GM19438 (cell line): ENCODE measurements around the gene VPREB1.
"Not testable (repeated sequence)": the region's sequence is repeated elsewhere in the genome, so short reads cannot be mapped to it uniquely, and the experiment has no call there.

Experiments used
- ATAC-seq: cut with Tn5 transposase; IDR thresholded peaks from one replicate; pipeline ENCODE4 v1.9.1; 2021; ENCODE audit warnings: low read depth; ENCODE audit not compliant: unreplicated experiment

Gene VPREB1

GRCh38 chr22:22213231-22213630 lies 31.4 kb upstream of the VPREB1 start:
- no peak for ATAC-seq

GRCh38 chr22:22214819-22215329 lies 29.7 kb upstream of the VPREB1 start:
- ATAC-seq, result no peak

DNA sequence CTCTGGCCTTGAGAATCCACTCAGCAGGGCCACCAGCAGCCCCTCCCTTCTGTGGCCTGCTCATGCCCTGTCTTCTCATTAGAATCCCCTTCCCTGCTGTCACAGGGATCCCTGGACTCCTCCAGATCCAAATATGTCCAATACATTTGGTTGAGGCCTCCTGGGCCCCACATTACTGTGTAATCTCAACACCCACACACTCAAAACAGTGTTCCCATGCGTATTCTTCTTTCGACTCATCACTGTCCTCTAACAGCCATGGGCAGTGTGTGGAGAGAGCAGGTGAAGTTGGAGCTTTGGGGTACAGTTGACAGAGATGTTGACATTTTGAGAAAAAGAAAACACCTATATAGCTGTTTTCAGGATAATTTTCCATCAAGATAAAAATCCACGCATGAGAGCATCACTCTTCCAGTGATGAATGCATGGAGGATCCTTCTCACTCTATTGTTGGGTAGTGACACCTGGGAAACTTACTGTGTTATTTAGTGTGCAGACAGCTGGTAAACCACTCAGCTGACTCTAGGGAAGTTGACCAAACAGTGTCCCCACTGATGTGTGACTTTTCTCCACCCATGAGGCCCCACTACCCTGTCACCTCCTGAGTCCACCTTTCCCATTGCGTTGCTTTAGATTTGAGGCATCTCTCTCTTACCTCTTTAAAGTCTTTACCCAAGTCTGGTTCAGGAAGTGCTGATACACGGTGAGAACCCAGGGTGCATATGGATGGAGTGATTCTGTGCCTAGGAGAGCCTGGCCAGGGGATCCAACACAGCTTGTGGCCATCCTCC lies 28.7 kb upstream of the VPREB1 start:
- ATAC-seq, result no peak

- ATAC-seq, result no peak
Observed at GRCh38 chr22:22216450-22216959, 28.1 kb upstream of the VPREB1 start.

DNA sequence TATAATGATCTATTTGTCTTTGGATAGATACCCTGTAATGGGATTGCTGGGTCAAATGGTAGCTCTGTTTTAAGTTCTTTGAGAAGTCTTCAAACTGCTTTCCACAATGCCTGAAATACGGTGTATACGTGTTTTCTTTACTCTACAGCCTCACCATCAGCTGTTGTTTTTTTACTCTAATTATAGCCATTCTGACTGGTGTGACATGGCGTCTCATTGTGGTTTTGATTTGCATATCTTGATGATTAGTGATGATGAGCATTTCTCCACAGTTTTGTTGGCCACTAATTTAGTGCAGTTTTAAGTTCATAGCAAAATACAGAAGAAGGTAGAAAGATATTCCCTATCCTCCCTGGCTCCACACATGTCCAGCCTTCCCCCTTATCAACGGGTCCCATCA lies 26.3 kb upstream of the VPREB1 start:
- ATAC-seq, result no peak

DNA sequence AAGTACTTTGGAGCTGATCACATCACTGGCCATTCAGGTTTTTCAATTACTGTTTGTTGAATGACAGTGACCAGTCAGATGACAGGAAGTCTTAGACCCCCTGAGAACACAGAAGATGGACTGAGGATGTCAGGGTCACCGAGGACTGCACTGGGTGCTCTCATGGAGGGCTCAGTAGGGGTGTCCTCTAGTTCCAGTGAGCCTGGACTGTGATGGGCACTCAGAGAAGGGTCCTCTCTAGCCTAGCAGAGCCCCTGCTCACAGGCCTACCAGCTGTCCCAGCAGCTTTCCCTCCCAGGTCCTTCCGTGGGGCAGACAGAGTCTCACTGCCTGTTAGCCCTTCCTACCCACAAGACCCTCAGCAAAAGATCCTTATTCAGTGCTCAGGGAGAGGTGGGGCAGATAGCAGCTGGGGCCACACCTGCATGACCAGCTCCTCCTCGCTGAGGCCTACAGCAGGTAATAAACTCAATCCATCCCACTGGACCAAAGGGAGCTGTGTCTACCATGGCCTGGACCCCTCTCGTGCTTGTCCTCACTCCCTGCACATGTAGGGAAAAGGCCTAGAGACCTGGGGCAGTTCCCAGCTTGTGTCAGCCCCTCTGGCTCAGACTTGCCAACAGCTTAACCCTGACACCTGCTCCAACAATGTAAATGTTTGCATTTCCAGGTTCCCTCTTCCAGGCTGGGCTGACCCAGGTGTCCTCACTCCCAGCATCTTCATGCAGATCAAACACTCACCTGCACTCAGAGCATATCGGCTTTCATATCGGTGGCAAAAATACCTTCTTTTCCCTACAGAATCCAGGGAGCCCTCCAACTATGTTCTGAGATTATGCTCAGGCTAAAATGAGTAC lies 25.2 kb upstream of the VPREB1 start:
- ATAC-seq, result no peak

GRCh38 chr22:22221043-22221442 lies 23.5 kb upstream of the VPREB1 start:
- ATAC-seq, result not testable (repeated sequence)

- no peak for ATAC-seq
Observed at GRCh38 chr22:22226448-22227187, 18.0 kb upstream of the VPREB1 start.

GRCh38 chr22:22228421-22228820 lies 16.2 kb upstream of the VPREB1 start:
- ATAC-seq, result no peak

DNA sequence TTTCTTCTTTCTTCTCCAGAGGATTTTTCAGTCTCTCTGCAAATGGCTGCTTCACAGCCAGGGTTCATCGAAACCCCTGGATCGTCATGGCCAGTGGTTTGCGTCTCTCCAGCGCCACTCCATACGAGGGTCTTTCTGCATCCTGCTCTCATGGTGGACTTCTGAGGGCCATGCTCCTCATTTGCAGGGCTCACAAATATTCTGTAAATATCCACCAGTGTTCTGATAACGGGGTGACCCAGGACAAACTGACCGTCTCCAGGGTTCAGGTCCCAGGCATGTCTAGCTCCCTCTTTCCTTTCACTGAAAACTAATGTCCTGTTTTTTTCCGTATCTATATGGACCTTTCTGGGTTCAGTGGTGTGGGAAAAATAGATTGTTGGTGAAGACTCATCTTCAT lies 15.7 kb upstream of the VPREB1 start:
- no peak for ATAC-seq

DNA sequence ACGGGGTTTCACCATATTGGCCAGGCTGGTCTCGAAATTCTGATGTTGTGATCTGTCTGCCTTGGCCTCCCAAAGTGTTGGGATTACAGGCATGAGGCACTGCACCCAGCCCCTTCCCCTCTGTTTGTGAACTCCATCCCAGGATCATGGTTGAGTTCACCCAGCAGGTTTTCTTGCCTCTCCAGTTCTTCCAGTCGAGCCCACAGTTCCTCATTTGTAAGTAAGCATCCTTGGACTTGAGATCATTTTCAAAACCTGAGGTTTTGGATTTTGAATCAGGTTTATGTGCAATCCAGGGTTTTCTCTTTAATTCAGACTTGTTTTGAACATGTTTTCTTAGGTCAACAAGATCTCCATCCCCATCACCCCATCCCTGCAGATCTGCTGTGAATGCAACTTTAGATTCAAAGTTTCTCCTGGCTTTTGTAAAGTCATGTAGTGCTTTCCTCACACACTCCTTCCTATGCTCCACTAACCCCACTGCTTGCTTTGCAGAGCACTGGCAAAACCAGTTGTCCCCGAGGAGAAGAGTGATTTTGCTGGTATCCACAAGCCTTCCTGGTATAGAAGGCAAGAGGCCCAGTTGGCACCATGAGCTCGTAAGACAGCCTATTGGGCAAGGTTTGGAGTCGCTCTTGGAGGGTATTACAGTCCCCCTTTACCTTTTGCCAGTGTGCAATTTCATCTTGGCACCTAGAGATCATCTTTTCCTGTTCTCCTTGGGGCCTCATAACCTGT lies 14.7 kb upstream of the VPREB1 start:
- no peak for ATAC-seq

GRCh38 chr22:22230438-22230837 lies 14.1 kb upstream of the VPREB1 start:
- ATAC-seq, result no peak

- no peak for ATAC-seq
Observed at GRCh38 chr22:22233081-22233480, 11.5 kb upstream of the VPREB1 start.

DNA sequence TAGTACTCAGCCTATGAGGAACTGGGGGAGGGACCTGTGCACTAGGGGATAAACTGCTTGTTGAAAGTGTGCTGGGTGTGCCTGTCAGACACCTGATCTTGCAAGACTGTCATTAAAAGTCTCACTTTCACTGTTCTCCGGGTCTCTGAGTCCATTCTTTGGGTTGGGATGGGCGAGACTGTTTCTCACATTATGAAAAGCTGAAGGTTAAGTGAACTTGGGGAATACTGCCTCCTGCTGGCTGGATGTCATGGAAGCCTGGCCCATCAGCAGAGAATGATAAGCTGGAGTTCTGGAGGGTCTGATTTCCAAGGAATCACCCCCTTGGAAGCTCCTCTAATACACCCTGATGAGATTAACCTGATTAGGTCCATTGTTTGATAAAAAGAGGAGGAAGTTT lies 9.0 kb upstream of the VPREB1 start:
- no peak for ATAC-seq

DNA sequence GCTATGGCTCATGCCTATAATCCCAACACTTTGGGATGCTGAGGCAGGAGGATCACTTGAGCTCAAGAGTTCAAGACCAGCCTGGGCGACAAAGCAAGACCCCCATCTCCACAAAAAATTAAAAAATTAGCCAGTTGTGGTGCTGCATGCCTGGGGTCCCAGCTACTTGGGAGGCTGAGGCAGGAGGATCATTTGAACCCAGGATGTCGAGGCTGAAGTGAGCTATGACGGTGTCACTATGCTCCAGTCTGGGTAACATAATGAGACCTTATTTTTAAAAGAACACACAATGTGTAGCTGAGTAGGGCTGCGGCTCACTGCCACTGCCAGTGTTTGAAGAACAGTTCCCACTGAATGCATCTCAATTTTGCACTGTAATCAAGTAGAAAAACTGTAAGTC lies 7.1 kb upstream of the VPREB1 start:
- ATAC-seq, result no peak

DNA sequence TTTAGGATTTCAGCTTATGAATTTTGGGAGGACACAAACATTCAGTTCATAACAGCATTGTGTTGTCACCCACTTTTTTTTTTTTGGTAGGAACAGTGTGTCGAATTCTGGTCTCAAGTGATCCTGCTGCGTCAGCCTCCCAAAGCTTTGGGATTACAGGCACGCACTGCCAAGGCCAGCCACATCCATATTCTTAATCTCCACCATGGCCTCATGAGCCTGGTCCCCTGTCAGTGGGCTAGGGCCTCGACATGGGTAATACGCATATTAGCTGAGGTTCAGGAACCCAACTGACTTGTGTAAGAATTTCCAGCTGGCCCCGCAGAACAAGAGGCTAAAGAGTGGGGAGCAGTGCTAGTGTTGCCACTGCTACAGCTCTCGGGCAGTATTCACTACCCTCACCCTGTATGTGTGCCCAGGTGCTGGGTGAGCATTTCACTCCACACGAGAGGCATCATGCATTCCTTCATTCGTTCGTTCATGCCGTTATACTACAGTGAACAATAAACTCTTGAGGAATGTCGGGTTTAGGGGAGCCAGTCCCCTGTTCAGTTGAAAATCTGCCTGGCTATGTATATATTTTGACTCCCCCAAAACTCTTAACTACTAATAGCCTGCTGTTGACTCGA lies 5.2 kb upstream of the VPREB1 start:
- no peak for ATAC-seq

DNA sequence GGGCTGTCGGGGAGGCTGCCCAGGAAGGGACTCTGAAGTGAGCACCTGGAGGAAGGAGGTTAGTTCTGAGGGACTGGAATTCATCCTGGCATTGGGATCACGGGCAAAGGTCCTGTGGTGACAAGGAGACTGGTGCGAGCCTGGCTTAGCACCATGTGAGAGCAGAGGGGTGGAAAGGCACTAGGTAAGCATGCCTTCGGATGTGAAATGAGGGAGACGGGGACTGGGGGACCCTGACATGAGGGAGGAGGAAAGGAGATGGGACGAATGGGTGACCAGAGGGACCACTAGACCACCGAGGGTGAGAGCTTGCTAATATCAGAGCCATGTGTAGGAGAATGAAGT lies 3.1 kb upstream of the VPREB1 start:
- no peak for ATAC-seq

GRCh38 chr22:22242488-22242887 lies 2.1 kb upstream of the VPREB1 start:
- no peak for ATAC-seq

DNA sequence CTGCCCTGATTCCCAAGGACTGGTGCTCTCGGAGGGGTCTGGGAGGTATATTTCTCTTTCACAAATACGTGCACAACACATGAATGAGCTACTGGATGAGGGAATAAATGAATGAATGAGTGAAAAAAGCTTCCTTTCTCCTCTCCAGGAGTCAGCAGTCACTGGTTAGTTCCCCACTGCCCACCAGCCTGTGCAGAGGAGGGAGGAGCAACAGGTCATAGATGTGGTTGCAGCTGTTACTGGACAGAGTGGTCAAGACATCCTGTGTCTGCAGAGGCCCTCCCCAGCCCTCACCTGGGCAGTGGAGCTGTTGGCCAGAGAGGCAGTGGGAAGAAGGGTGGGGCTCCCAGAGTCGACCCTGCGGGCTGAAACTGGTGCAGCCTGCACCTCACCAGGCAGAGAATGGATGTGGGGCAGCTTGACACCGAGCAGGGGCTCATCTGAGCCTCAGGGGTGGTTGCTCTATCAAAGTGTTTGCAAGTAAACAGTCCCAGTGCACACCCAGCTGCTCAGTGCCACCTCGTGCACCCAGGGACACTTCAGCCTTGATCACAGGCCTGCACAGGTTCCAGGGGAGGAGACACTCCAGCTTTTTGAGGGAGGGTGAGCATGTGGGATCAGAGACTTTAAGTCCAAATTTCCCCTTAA lies 1.4 kb upstream of the VPREB1 start:
- ATAC-seq, result no peak
